ENCODE results near the gene ANAPC5. TPM values are rescaled to one million over a fixed set of nuclear protein-coding genes. Genes with fewer than 3 reads are reported as not detected.
"Not testable (repeated sequence)": the region's sequence is repeated elsewhere in the genome, so short reads cannot be mapped to it uniquely, and the experiment has no call there.

Gene ANAPC5
- total and polyA plus RNA-seq, 12 donors = 81.3 to 204 (median 96.6) TPM

DNA sequence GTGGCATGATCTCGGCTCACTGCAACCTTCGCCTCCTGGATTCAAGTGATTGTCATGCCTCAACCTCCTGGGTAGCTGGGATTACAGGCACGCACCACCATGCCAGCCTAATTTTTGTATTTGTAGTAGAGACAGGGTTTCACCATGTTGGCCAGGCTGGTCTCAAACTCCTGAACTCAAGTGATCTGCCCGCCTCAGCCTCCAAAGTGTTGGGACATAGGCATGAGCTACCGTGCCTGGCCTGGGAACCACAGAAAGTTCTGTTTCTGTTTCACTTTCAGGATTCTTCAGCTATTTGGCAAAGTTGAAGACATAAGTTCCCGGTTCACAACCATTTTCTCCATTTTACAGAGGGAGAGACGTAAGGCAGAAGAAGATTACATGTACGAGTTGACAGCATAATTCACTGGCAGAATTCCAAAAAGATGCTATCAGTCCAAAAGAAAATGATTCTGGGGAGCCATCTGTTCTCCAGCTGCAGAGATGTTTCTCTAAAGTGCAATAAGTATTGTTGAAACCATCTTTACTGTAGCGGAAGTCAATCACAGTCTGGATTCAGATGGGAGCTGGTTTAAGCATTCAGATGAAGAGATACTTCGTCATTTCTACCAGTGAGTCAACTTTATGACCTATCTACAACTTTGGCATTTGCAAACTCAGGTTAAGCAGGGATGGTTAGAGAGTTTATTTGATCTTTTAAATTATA lies 39.6 kb upstream of the ANAPC5 start:
- peak in 6 of 7 donors; percentile 20 to 60 (median 34) for DNase-seq
- H3K36me3 ChIP-seq (replicated peaks in 1 of 2) = no peaks in the 10 kb centered on the region
- peak overlapping the region in 3 of 5 donors; percentile 2 to 40 (median 36) for H3K27ac ChIP-seq
- no peaks in the 10 kb centered on the region for H3K9me3 ChIP-seq (replicated peaks in 1 of 3)
- no peak for TF ChIP-seq POLR2A (IDR thresholded peaks at IDR 0.05)
- TF ChIP-seq, protein P1, sequence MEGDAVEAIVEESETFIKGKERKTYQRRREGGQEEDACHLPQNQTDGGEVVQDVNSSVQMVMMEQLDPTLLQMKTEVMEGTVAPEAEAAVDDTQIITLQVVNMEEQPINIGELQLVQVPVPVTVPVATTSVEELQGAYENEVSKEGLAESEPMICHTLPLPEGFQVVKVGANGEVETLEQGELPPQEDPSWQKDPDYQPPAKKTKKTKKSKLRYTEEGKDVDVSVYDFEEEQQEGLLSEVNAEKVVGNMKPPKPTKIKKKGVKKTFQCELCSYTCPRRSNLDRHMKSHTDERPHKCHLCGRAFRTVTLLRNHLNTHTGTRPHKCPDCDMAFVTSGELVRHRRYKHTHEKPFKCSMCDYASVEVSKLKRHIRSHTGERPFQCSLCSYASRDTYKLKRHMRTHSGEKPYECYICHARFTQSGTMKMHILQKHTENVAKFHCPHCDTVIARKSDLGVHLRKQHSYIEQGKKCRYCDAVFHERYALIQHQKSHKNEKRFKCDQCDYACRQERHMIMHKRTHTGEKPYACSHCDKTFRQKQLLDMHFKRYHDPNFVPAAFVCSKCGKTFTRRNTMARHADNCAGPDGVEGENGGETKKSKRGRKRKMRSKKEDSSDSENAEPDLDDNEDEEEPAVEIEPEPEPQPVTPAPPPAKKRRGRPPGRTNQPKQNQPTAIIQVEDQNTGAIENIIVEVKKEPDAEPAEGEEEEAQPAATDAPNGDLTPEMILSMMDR (IDR thresholded peaks at IDR 0.05) = no peak
- peak overlapping the region in 1 of 4 donors; percentile 30 for H3K4me3 ChIP-seq
- WGBS, 4 donors = 57 to 59% (median 58%) methylated on average over 10 of the region's 10 CpGs
- intact Hi-C loops (cut with DNase I) = no loop called here
- H3K27me3 ChIP-seq = no peaks in the 10 kb centered on the region
- H3K4me1 ChIP-seq (replicated peaks in 1 of 2) = no peaks in the 10 kb centered on the region

DNA sequence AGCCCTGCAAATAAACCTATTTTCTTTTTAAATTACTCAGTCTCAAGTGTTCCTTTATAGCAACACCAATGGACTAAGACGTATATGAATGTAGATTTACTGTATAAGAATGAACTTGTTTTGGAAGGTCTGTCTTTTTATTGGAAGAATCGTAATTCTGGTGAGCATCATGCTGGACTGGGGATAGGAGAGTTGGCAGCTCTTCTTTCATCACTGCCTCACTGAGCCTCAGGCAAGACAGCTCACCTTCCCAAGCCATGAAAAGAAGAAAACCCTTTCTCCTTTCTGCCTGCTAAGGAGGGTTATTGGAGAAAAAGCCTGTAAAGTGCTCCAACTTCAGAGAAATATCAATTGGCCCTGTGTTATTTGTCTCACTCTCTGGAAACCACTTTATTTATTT lies 38.6 kb upstream of the ANAPC5 start:
- Histone ChIP-seq H3K27me3 (no peaks in the 10 kb centered on the region), H3K9me3 (replicated peaks in 1 of 3) (no peaks in the 10 kb centered on the region), H3K36me3 (replicated peaks in 1 of 2) (no peaks in the 10 kb centered on the region), H3K4me1 (replicated peaks in 1 of 2) (no peaks in the 10 kb centered on the region), H3K4me3 (no peak overlapping the region), H3K27ac (no peak overlapping the region)
- WGBS, 4 donors = 79 to 88% (median 85%) methylated on average over 2 of the region's 2 CpGs
- TF ChIP-seq POLR2A (IDR thresholded peaks at IDR 0.05) = no peak
- TF ChIP-seq, protein P1 (IDR thresholded peaks at IDR 0.05) = no peak
- DNase-seq = no peak
- intact Hi-C loops (cut with DNase I) = no loop called here

DNA sequence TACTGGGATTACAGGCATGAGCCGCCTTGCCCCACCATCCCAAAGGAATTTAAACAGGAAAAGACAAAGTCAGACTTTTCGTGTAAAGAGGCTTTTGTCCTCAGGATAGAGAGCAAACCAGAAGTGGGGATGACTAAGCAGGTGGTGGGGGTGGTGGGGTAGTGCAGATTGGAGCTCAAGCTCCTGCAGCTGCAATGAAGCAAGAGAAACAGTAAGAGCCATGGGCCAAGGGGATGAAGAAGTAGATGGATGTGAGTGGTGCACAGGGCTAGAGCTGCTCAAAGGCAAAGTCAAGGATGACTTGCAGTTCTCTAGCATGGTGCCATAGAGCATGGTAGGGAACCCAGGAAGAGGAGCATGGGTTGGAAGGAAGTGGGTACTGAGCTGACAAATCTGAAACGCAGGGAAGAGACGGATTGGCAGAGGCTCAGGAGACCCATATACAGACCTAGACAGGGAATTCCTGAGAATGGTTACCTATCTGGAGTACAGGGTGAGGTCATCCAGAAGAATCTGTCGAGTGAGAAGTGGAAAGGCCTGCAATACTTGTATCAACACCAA lies 36.3 kb upstream of the ANAPC5 start:
- Histone ChIP-seq H3K4me3 (no peak overlapping the region), H3K9me3 (replicated peaks in 1 of 3) (no peaks in the 10 kb centered on the region), H3K27me3 (no peaks in the 10 kb centered on the region), H3K27ac (no peak overlapping the region), H3K36me3 (replicated peaks in 1 of 2) (no peaks in the 10 kb centered on the region), H3K4me1 (replicated peaks in 1 of 2) (no peaks in the 10 kb centered on the region)
- 68 to 79% (median 75%) methylated on average over 5 of the region's 5 CpGs for WGBS, 4 donors
- DNase-seq = no peak
- intact Hi-C loops (cut with DNase I) = no loop called here
- TF ChIP-seq, protein P1 (IDR thresholded peaks at IDR 0.05) = no peak
- no peak for TF ChIP-seq POLR2A (IDR thresholded peaks at IDR 0.05)

DNA sequence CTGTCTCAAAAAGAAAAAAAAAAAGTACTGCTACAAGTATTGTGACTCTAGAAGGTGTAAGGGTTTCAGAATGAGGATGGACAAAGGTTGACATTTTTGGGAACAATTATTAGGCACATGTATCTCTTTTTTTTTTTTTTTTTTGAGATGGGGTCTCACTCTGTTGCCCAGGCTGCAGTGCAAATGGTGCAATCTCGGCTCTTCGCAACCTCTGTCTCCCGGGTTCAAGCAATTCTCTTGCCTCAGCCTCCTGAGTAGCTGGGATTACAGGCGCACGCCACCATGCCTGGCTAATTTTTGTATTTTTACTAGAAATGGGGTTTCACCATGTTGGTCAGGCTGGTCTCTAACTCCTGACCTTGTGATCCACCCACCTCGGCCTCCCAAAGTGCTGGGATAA lies 32.7 kb upstream of the ANAPC5 start:
- H3K36me3 ChIP-seq (replicated peaks in 1 of 2); H3K4me1 ChIP-seq (replicated peaks in 1 of 2); H3K4me3 ChIP-seq; H3K27me3 ChIP-seq; DNase-seq; intact Hi-C loops (cut with DNase I); H3K9me3 ChIP-seq (replicated peaks in 1 of 3); H3K27ac ChIP-seq: not testable (repeated sequence)
- 62 to 82% (median 70%) methylated on average over 6 of the region's 6 CpGs for WGBS, 4 donors

DNA sequence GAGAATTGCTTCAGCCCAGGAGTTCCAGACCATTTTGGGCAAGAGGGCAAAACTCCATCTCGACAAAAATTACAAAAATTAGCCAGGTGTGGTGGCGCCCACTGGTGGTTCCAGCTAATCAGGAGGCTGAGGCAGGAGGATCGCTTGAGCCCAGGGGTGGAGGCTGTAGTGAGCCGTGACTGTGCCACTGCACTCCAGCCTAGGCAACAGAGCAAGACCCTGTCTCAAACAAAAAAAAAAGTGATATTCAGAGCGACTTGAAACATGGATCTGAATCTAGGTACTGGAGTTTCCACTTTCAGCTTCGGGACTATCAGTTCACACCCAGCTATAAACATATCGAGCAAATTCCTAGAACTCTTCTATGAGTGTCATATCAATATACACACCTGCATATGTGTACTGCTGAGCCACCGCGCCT lies 31.4 kb upstream of the ANAPC5 start:
- H3K9me3 ChIP-seq (replicated peaks in 1 of 3) = no peaks in the 10 kb centered on the region
- H3K36me3 ChIP-seq (replicated peaks in 1 of 2) = no peaks in the 10 kb centered on the region
- 92 to 96% (median 94%) methylated on average over 8 to 9 of the region's 9 CpGs for WGBS, 4 donors
- TF ChIP-seq, protein P1 (IDR thresholded peaks at IDR 0.05) = no peak
- no peak for TF ChIP-seq POLR2A (IDR thresholded peaks at IDR 0.05)
- DNase-seq = no peak
- no peaks in the 10 kb centered on the region for H3K4me1 ChIP-seq (replicated peaks in 1 of 2)
- no peaks in the 10 kb centered on the region for H3K27me3 ChIP-seq
- intact Hi-C loops (cut with DNase I) = no loop called here
- no peak overlapping the region for H3K27ac ChIP-seq
- H3K4me3 ChIP-seq = no peak overlapping the region
